ENCODE data around the gene TRAF1. TPM values are rescaled to one million over a fixed set of nuclear protein-coding genes. Genes with fewer than 3 reads are reported as not detected.
"Not testable (repeated sequence)": the region's sequence is repeated elsewhere in the genome, so short reads cannot be mapped to it uniquely, and the experiment has no call there.

The TRAF1 gene
- total and polyA plus RNA-seq, 2 donors (not counting 1 experiment from before 2014, with no cell fraction given): 12.2 to 19.5 TPM

GRCh38 chr9:120974181-120974580 lies 47.6 kb upstream of the TRAF1 start:
- H3K9me3 Mint-ChIP-seq (ENCODE audit: insufficient read depth): no peaks in the 10 kb centered on the region
- Histone ChIP-seq H2AFZ (ENCODE audit: insufficient read depth, low read depth, low read length, poor library complexity, severe bottlenecking) (no peak overlapping the region), H4K20me1 (ENCODE audit: control insufficient read depth, insufficient read depth, low read length, poor library complexity, severe bottlenecking) (no peaks in the 10 kb centered on the region), H3K4me2 (replicated peaks; ENCODE audit: low read depth, low read length, poor library complexity, severe bottlenecking) (no peak overlapping the region), H3K4me3 (ENCODE audit: control extremely low read depth in 1 of 5, extremely low read depth in 1 of 5, insufficient read depth in 1 of 5, low read depth in 2 of 5, low read length in 4 of 5) (no peak overlapping the region), H3K79me2 (ENCODE audit: control insufficient read depth, insufficient read depth, low read length) (no peaks in the 10 kb centered on the region), H3K9me3 (ENCODE audit: control extremely low read depth in 1 of 3, control insufficient read depth in 2 of 3, insufficient read depth in 1 of 3, low read length in 2 of 3) (peaks cover 0 to 2% (median 0%) of the 10 kb centered on the region in 3 donors), H3K27ac (ENCODE audit: low read length in 2 of 2) (no peak overlapping the region), H3K36me3 (replicated peaks in 1 of 2; ENCODE audit: control extremely low read depth in 1 of 2, control insufficient read depth in 1 of 2, extremely low read depth in 1 of 2, insufficient read depth in 2 of 2, low read length in 1 of 2) (no peaks in the 10 kb centered on the region), H3K27me3 (replicated peaks in 1 of 4; ENCODE audit: control extremely low read depth in 1 of 4, control insufficient read depth in 3 of 4, insufficient read depth in 4 of 4, low read length in 3 of 4) (no peaks in the 10 kb centered on the region), H3K4me1 (ENCODE audit: control insufficient read depth in 2 of 2, insufficient read depth in 2 of 2, low read length in 2 of 2) (peaks cover 0 to 3% of the 10 kb centered on the region in 2 donors), H3K9ac (ENCODE audit: low read length) (no peak overlapping the region)
- H3K4me1 Mint-ChIP-seq: peaks cover 12% of the 10 kb centered on the region
- DNase-seq (no peak), ATAC-seq (ENCODE audit: low read depth) (no peak)
- WGBS (ENCODE audit: insufficient coverage): 100% methylated on average over 2 of the region's 2 CpGs
- TF ChIP-seq EZH2 (IDR thresholded peaks at IDR 0.05; ENCODE audit: borderline replicate concordance, insufficient read depth, low read depth, low read length, poor library complexity, severe bottlenecking) (no peak), CTCF (IDR thresholded peaks at IDR 0.05) (no peak)
- H3K4me3 Mint-ChIP-seq: no peak overlapping the region
- intact Hi-C loops (cut with micrococcal nuclease): no loop called here
- ChIA-PET POLR2A (interaction anchor here (0.6 kb wide), 1 partner anchor 134 kb away, joined by 4 read pairs; no protein-coding TSS in a partner anchor), CTCF (no interaction called here)
- H3K27ac Mint-ChIP-seq: no peak overlapping the region
- H3K27me3 Mint-ChIP-seq: no peaks in the 10 kb centered on the region

GRCh38 chr9:120971938-120972337 lies 45.3 kb upstream of the TRAF1 start:
- H3K27me3 ChIP-seq (replicated peaks in 1 of 4; ENCODE audit: control extremely low read depth in 1 of 4, control insufficient read depth in 3 of 4, insufficient read depth in 4 of 4, low read length in 3 of 4): no peaks in the 10 kb centered on the region
- no peak overlapping the region for H3K4me2 ChIP-seq (replicated peaks; ENCODE audit: low read depth, low read length, poor library complexity, severe bottlenecking)
- peaks cover 0 to 3% of the 10 kb centered on the region in 2 donors for H3K4me1 ChIP-seq (ENCODE audit: control insufficient read depth in 2 of 2, insufficient read depth in 2 of 2, low read length in 2 of 2)
- no peaks in the 10 kb centered on the region for H4K20me1 ChIP-seq (ENCODE audit: control insufficient read depth, insufficient read depth, low read length, poor library complexity, severe bottlenecking)
- no peak overlapping the region for H2AFZ ChIP-seq (ENCODE audit: insufficient read depth, low read depth, low read length, poor library complexity, severe bottlenecking)
- H3K4me1 Mint-ChIP-seq: peaks cover 12% of the 10 kb centered on the region
- no peaks in the 10 kb centered on the region for H3K9me3 ChIP-seq (ENCODE audit: control extremely low read depth in 1 of 3, control insufficient read depth in 2 of 3, insufficient read depth in 1 of 3, low read length in 2 of 3)
- H3K4me3 ChIP-seq (ENCODE audit: control extremely low read depth in 1 of 5, extremely low read depth in 1 of 5, insufficient read depth in 1 of 5, low read depth in 2 of 5, low read length in 4 of 5): no peak overlapping the region
- no peaks in the 10 kb centered on the region for H3K36me3 ChIP-seq (replicated peaks in 1 of 2; ENCODE audit: control extremely low read depth in 1 of 2, control insufficient read depth in 1 of 2, extremely low read depth in 1 of 2, insufficient read depth in 2 of 2, low read length in 1 of 2)
- ChIA-PET POLR2A (no interaction called here), CTCF (interaction anchor here (0.8 to 0.9 kb wide), 2 partner anchors 9 to 36 kb away, joined by 4 read pairs; no protein-coding TSS in a partner anchor)
- no peak overlapping the region for H3K27ac Mint-ChIP-seq
- ATAC-seq (ENCODE audit: low read depth) (no peak), DNase-seq (no peak)
- intact Hi-C loops (cut with micrococcal nuclease): no loop called here
- H3K79me2 ChIP-seq (ENCODE audit: control insufficient read depth, insufficient read depth, low read length): no peaks in the 10 kb centered on the region
- TF ChIP-seq EZH2 (IDR thresholded peaks at IDR 0.05; ENCODE audit: borderline replicate concordance, insufficient read depth, low read depth, low read length, poor library complexity, severe bottlenecking): no peak
- TF ChIP-seq CTCF (IDR thresholded peaks at IDR 0.05): no peak
- H3K27ac ChIP-seq (ENCODE audit: low read length in 2 of 2): no peak overlapping the region
- no peak overlapping the region for H3K9ac ChIP-seq (ENCODE audit: low read length)
- no peaks in the 10 kb centered on the region for H3K9me3 Mint-ChIP-seq (ENCODE audit: insufficient read depth)
- no peaks in the 10 kb centered on the region for H3K27me3 Mint-ChIP-seq
- H3K4me3 Mint-ChIP-seq: no peak overlapping the region

GRCh38 chr9:120971471-120971870 lies 44.9 kb upstream of the TRAF1 start:
- H3K4me3 Mint-ChIP-seq; H4K20me1 ChIP-seq (ENCODE audit: control insufficient read depth, insufficient read depth, low read length, poor library complexity, severe bottlenecking); H3K27me3 ChIP-seq (replicated peaks in 1 of 4; ENCODE audit: control extremely low read depth in 1 of 4, control insufficient read depth in 3 of 4, insufficient read depth in 4 of 4, low read length in 3 of 4); H3K4me1 ChIP-seq (ENCODE audit: control insufficient read depth in 2 of 2, insufficient read depth in 2 of 2, low read length in 2 of 2); H2AFZ ChIP-seq (ENCODE audit: insufficient read depth, low read depth, low read length, poor library complexity, severe bottlenecking); H3K9me3 ChIP-seq (ENCODE audit: control extremely low read depth in 1 of 3, control insufficient read depth in 2 of 3, insufficient read depth in 1 of 3, low read length in 2 of 3); H3K4me3 ChIP-seq (ENCODE audit: control extremely low read depth in 1 of 5, extremely low read depth in 1 of 5, insufficient read depth in 1 of 5, low read depth in 2 of 5, low read length in 4 of 5); ATAC-seq (ENCODE audit: low read depth); H3K79me2 ChIP-seq (ENCODE audit: control insufficient read depth, insufficient read depth, low read length); intact Hi-C loops (cut with micrococcal nuclease); H3K9ac ChIP-seq (ENCODE audit: low read length); H3K27me3 Mint-ChIP-seq; DNase-seq; H3K4me2 ChIP-seq (replicated peaks; ENCODE audit: low read depth, low read length, poor library complexity, severe bottlenecking); POLR2A ChIA-PET; H3K27ac ChIP-seq (ENCODE audit: low read length in 2 of 2); H3K9me3 Mint-ChIP-seq (ENCODE audit: insufficient read depth); H3K27ac Mint-ChIP-seq; H3K36me3 ChIP-seq (replicated peaks in 1 of 2; ENCODE audit: control extremely low read depth in 1 of 2, control insufficient read depth in 1 of 2, extremely low read depth in 1 of 2, insufficient read depth in 2 of 2, low read length in 1 of 2): not testable (repeated sequence)
- CTCF ChIA-PET: interaction anchor here (0.8 to 0.9 kb wide), 2 partner anchors 10 to 35 kb away, joined by 4 read pairs; no protein-coding TSS in a partner anchor
- peaks cover 12% of the 10 kb centered on the region for H3K4me1 Mint-ChIP-seq
- WGBS (ENCODE audit: insufficient coverage): 90% methylated on average over 8 of the region's 9 CpGs

All from B cell (primary cell).